Caco-2 (cell line): Measurements from ENCODE around the gene KLHDC3. TPM values are rescaled to one million over a fixed set of nuclear protein-coding genes. Genes with fewer than 3 reads are reported as not detected.

ENCODE experiments used
- BruUV-seq: library from RNA; stranded (reverse); fragments of 400-500 nt; replicated peaks from 2 replicates; lab custom pipeline; 2021; lab: Mats Ljungman, UMichigan
- CTCF ChIA-PET: fragments of 300-600 bp; sonication (Branson Sonifier 250); formaldehyde crosslinking; loops from one replicate; lab custom pipeline; 2022; ENCODE audit warnings: antibody characterized with exemption; lab: Charles Lee
- POLR2A ChIA-PET: fragments of 300-600 bp; sonication (Branson Sonifier 250); formaldehyde crosslinking; loops from one replicate; lab custom pipeline; 2022; ENCODE audit warnings: antibody characterized with exemption; lab: Charles Lee
- DNase-seq, 2 experiments: peaks; one replicate each; pipeline versions ENCODE4 v3.0.0 to v3.0.0-alpha.2; 2020 to 2022
- H3K27me3 ChIP-seq: replicated peaks from 2 replicates; pipeline ENCODE4 v1.6.0; 2011; ENCODE audit warnings: low read length; ENCODE audit not compliant: control insufficient read depth, insufficient read depth
- H3K36me3 ChIP-seq: 2 replicates; pipeline ENCODE4 v1.5.1; 2011; ENCODE audit warnings: low read length; ENCODE audit not compliant: control insufficient read depth, insufficient read depth
- H3K4me1 ChIP-seq: fragments of 250-450 bp; sonication (Bioruptor Pico); 2 replicates; pipeline ENCODE4 v1.5.1; 2020; ENCODE audit warnings: mild to moderate bottlenecking
- H3K4me3 ChIP-seq: 2 replicates; pipeline ENCODE4 v1.5.1; 2011; ENCODE audit warnings: low read depth, mild to moderate bottlenecking, control low read depth, low read length
- H3K9me3 ChIP-seq: fragments of 250-450 bp; sonication (Bioruptor Pico); 2 replicates; pipeline ENCODE4 v1.5.1; 2020; ENCODE audit warnings: mild to moderate bottlenecking, moderate library complexity
- H3K27ac Mint-ChIP-seq: one replicate; pipeline ENCODE4 v1.8.0; 2022; ENCODE audit warnings: mixed read lengths; ENCODE audit not compliant: unreplicated experiment
- H3K27me3 Mint-ChIP-seq: one replicate; pipeline ENCODE4 v1.8.0; 2022; ENCODE audit warnings: mixed read lengths; ENCODE audit not compliant: insufficient read depth, unreplicated experiment
- H3K36me3 Mint-ChIP-seq: one replicate; pipeline ENCODE4 v1.8.0; 2022; ENCODE audit warnings: mild to moderate bottlenecking, mixed read lengths; ENCODE audit not compliant: insufficient read depth, unreplicated experiment
- H3K4me1 Mint-ChIP-seq: one replicate; pipeline ENCODE4 v1.8.0; 2022; ENCODE audit warnings: low read depth, mixed read lengths; ENCODE audit not compliant: unreplicated experiment
- H3K4me3 Mint-ChIP-seq: one replicate; pipeline ENCODE4 v1.8.0; 2022; ENCODE audit warnings: mild to moderate bottlenecking, moderate library complexity, mixed read lengths; ENCODE audit not compliant: unreplicated experiment
- H3K9me3 Mint-ChIP-seq: one replicate; pipeline ENCODE4 v1.8.0; 2022; ENCODE audit warnings: mixed read lengths; ENCODE audit not compliant: unreplicated experiment
- intact Hi-C: fragments of 100-400 bp; cut with micrococcal nuclease; formaldehyde crosslinking; loops from one replicate; pipeline ENCODE4 v1.10.0; 2022; ENCODE audit not compliant: unreplicated experiment
- total RNA-seq: library from RNA; stranded (reverse); gene quantifications from 2 replicates; pipeline ENCODE4 v1.2.3, GENCODE V29; 2022
- TF ChIP-seq, protein P1 (sequence below), 2 experiments: fragments of 200-600 bp in 1 of 2; IDR thresholded peaks; 1 replicate in 1 of 2; 2 replicates in 1 of 2; pipeline versions ENCODE4 v1.5.1 to v1.8.0; 2011 to 2022; ENCODE audit warnings: antibody characterized with exemption in 1 of 2, control low read depth in 1 of 2, inconsistent platforms in 1 of 2, low read depth in 1 of 2, low read length in 1 of 2, mild to moderate bottlenecking in 1 of 2, moderate library complexity in 1 of 2; ENCODE audit not compliant: insufficient read depth in 1 of 2, severe bottlenecking in 1 of 2, unreplicated experiment in 1 of 2

Gene KLHDC3
- total RNA-seq, 1 experiment from 2014 or later = 66.8 TPM

DNA sequence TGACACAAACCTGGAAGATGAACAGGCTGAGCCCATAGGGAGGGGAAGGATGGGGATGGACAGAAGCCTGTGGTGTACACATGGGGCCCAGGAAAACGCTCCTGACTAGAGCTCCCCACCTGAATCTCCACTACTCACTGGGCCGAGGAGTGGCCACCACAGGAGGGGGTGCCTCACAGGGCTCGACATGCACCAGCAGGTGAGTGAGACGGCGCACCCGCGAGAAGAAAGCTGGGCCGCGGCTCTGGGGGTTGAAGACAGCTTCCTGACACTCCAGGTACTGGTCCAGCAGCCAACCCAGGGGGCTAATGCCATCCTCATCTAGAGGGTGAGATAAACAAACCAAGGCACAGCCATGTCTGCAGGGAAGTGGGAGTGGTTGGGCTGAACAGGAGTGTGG, 29.3 kb downstream of the KLHDC3 start:
- Mint-ChIP-seq H3K27me3 (no peaks in the 10 kb centered on the region), H3K4me1 (no peaks in the 10 kb centered on the region), H3K36me3 (peaks cover 55% of the 10 kb centered on the region), H3K27ac (no peak overlapping the region), H3K9me3 (no peaks in the 10 kb centered on the region), H3K4me3 (no peak overlapping the region)
- DNase-seq = no peak
- no peaks in the 10 kb centered on the region for H3K27me3 ChIP-seq
- peaks cover 1% of the 10 kb centered on the region for H3K36me3 ChIP-seq
- intact Hi-C loops = no loop called here
- no peaks in the 10 kb centered on the region for H3K4me1 ChIP-seq
- BruUV-seq = no TSS peak
- H3K9me3 ChIP-seq = no peaks in the 10 kb centered on the region
- TF ChIP-seq, protein P1, sequence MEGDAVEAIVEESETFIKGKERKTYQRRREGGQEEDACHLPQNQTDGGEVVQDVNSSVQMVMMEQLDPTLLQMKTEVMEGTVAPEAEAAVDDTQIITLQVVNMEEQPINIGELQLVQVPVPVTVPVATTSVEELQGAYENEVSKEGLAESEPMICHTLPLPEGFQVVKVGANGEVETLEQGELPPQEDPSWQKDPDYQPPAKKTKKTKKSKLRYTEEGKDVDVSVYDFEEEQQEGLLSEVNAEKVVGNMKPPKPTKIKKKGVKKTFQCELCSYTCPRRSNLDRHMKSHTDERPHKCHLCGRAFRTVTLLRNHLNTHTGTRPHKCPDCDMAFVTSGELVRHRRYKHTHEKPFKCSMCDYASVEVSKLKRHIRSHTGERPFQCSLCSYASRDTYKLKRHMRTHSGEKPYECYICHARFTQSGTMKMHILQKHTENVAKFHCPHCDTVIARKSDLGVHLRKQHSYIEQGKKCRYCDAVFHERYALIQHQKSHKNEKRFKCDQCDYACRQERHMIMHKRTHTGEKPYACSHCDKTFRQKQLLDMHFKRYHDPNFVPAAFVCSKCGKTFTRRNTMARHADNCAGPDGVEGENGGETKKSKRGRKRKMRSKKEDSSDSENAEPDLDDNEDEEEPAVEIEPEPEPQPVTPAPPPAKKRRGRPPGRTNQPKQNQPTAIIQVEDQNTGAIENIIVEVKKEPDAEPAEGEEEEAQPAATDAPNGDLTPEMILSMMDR (IDR thresholded peaks at IDR 0.05; ENCODE audit: insufficient read depth in 1 of 2, low read depth in 1 of 2, low read length in 1 of 2, severe bottlenecking in 1 of 2, unreplicated experiment in 1 of 2) = no peak
- CTCF ChIA-PET = no interaction called here
- POLR2A ChIA-PET = no interaction called here
- H3K4me3 ChIP-seq = no peak overlapping the region

DNA sequence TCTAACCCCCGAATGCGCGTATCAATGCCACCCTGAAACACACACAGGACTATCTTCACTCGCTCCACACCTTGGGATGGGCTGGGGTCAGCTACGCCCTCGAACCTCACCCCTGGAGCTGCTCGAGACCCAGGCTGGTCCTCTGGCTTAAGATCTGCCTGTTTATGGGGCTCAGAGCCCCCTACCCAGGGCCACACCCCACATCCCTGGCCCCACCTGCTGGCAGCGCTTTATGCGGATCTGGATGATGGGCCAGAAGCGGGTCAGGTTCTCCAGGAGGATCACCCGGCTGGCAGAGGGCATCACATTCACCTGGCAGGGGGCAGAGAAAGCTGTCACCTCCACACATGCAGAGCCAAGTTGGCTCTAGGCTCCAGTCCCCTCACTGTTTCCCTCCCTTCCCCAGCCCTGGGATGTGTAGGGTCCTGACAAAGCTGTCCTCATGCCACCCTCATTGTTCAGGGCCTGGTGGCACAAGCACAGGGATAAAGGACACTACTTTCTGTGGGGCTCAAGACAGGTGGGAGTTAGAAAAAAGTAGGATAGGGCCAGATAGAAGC, 31.4 kb downstream of the KLHDC3 start:
- intact Hi-C loops = no loop called here
- Histone ChIP-seq H3K4me3 (no peak overlapping the region), H3K27me3 (no peaks in the 10 kb centered on the region), H3K4me1 (no peaks in the 10 kb centered on the region), H3K9me3 (no peaks in the 10 kb centered on the region), H3K36me3 (peaks cover 3% of the 10 kb centered on the region)
- TF ChIP-seq, protein P1 (IDR thresholded peaks at IDR 0.05; ENCODE audit: insufficient read depth in 1 of 2, low read depth in 1 of 2, low read length in 1 of 2, severe bottlenecking in 1 of 2, unreplicated experiment in 1 of 2) = no peak
- BruUV-seq = no TSS peak
- H3K4me1 Mint-ChIP-seq = peaks cover 2% of the 10 kb centered on the region
- peaks cover 66% of the 10 kb centered on the region for H3K36me3 Mint-ChIP-seq
- POLR2A ChIA-PET = interaction anchor here (0.7 kb wide), 1 partner anchor 14 kb away, joined by 3 read pairs; the partner anchor contains the start of genes KLC4 and MRPL2
- no peak overlapping the region for H3K27ac Mint-ChIP-seq
- no peaks in the 10 kb centered on the region for H3K27me3 Mint-ChIP-seq
- no peaks in the 10 kb centered on the region for H3K9me3 Mint-ChIP-seq
- CTCF ChIA-PET = interaction anchor here (0.7 kb wide), 1 partner anchor 29 kb away, joined by 3 read pairs; no protein-coding TSS in a partner anchor
- no peak for DNase-seq
- H3K4me3 Mint-ChIP-seq = no peak overlapping the region

DNA sequence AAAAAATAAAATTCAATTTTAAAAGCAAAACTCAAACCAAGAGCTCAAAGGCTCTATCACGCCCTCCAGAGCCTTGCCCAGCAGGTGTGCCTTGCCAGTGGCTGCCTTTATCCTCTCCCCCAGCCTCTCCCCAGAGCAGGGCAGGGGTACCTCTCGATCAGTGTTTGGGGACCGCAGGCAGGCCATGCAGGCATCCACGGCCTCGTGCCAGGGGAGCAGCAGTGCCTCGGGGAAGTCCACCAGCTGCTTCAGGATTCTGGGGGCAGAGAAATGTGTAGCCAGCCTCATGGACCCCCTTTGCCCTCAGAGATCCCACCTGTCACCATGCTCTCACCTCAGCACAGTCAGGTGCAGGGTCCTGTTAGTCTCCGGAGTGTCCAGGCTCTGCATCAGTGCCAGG, 33.9 kb downstream of the KLHDC3 start:
- Histone ChIP-seq H3K9me3 (no peaks in the 10 kb centered on the region), H3K36me3 (peaks cover 2% of the 10 kb centered on the region; the same call in 1 of the 2 replicates), H3K27me3 (no peaks in the 10 kb centered on the region), H3K4me3 (no peak overlapping the region), H3K4me1 (peaks cover 7% of the 10 kb centered on the region; the same call in 1 of the 2 replicates)
- H3K27ac Mint-ChIP-seq = no peak overlapping the region
- peaks cover 15% of the 10 kb centered on the region for H3K4me1 Mint-ChIP-seq
- TF ChIP-seq, protein P1 (IDR thresholded peaks at IDR 0.05; ENCODE audit: insufficient read depth in 1 of 2, low read depth in 1 of 2, low read length in 1 of 2, severe bottlenecking in 1 of 2, unreplicated experiment in 1 of 2) = no peak
- no peak for DNase-seq
- intact Hi-C loops = no loop called here
- no peaks in the 10 kb centered on the region for H3K9me3 Mint-ChIP-seq
- POLR2A ChIA-PET = no interaction called here
- H3K27me3 Mint-ChIP-seq = no peaks in the 10 kb centered on the region
- BruUV-seq = no TSS peak
- peaks cover 74% of the 10 kb centered on the region for H3K36me3 Mint-ChIP-seq
- H3K4me3 Mint-ChIP-seq = no peak overlapping the region
- CTCF ChIA-PET = no interaction called here
